ENCODE data around the gene PALM3. TPM values are rescaled to one million over a fixed set of nuclear protein-coding genes. Genes with fewer than 3 reads are reported as not detected.

Gene PALM3
- total RNA-seq, 1 experiment from 2014 or later = 0.64 TPM

DNA sequence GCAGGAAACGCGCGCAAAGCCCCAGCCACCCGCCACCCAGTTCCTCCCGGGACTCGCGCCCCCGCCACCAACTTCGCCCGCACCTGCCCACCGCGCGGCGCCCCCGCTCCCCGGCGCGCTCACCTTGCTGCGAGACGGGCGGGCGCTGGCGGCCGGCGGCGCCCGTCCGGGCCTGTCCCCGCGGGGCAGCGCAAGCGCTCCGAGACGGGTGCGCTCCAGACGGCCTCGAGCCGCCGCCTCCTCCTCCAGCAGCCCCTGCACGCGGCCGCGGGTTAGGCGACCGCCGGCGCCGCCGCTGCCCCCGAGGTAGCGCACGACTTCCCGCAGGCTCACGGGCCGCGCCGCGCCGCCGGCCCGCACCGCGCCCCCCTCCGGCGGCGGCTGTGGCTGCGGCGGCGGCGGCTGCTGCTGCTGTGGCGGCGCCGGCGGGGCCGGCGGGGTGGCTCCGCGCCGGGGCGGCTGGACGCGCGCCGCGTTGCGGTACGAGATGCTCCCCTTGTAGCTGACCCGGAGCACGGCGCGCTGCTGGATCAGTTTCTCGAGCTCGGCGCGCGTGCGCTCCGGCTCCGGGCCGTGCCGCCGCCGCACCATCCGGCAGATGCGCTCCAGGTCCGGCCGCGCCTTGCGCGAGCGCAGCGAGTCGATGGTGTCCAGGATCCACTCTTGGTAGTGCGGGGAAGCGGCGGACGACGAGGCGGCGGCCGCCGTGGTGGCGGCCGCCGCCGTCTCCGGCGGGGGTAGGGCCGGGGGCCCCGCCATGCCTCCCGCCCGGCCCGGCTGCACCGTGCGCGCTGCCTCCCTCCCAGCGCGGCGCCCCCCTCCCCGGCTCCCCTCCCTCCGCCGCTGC lies 28.0 kb upstream of the PALM3 start:
- DNase-seq (ENCODE audit: low read depth) = peak; percentile 59

- DNase-seq (ENCODE audit: low read depth) = no peak
Measured at GRCh38 chr19:14089412-14089661, 27.5 kb upstream of the PALM3 start.

DNA sequence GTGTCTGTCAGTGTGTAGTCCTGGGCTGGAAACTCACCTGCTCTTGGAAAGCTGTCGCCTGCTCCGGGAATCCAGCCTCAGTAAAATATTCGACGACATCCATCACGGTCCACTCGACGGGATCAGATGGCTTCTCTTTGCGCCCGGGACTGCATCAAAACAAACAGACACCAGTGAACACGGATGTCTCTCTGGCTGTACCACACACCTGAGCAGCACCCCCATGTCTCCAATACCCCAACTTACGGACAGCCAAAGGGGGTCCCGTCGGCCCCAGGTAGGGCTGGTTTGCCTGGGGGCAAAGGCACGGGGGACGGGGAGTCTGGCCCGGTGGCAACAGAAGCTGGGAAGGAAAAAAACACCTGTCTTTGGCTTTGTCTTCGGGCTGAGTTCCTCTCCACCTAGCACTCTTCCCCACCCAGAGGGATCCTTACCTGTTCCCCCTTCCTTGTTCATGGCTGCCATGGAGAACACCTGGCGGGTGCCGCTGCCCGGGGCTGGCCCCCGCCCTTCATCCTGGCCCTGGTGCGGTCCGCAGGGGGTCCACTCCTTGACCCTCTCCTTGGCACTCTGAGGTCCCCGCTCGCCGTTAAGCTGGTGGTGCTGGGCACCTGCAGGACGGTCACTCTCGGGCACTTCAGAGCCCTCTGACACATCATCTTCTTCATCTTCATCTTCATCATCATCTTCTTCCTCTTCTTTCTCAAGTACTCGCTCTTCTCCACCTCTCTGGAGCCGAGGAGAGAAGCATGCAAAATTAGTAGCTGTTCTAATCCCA lies 26.9 kb upstream of the PALM3 start:
- no peak for DNase-seq (ENCODE audit: low read depth)

GRCh38 chr19:14086098-14086497 lies 24.2 kb upstream of the PALM3 start:
- DNase-seq (ENCODE audit: low read depth) = no peak

- DNase-seq (ENCODE audit: low read depth) = no peak
Measured at GRCh38 chr19:14085309-14085995, 23.6 kb upstream of the PALM3 start, which contains the start of gene C19orf67. Gene C19orf67 (minus strand): TSS chr19:14085783. CDS start chr19:14085627, 156 bp downstream.

DNA sequence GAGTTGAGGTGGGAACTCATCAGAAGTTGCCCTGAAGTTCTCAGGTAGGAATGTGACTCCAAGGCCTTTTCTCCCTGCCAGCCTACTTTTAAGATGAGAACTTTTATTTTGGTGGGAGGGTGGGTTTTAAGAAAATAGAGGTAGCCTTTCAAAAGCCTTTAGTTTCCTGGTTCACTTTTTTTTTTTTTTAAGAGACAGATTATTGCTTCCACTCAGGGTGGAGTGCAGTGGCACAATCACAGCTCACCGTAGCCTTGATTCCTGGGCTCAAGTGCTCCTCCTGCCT lies 20.7 kb upstream of the PALM3 start:
- DNase-seq (ENCODE audit: low read depth) = no peak

GRCh38 chr19:14081797-14082674 lies 20.2 kb upstream of the PALM3 start:
- no peak for DNase-seq (ENCODE audit: low read depth)

GRCh38 chr19:14080887-14081796 lies 19.3 kb upstream of the PALM3 start:
- DNase-seq (ENCODE audit: low read depth) = peak; percentile 99

DNA sequence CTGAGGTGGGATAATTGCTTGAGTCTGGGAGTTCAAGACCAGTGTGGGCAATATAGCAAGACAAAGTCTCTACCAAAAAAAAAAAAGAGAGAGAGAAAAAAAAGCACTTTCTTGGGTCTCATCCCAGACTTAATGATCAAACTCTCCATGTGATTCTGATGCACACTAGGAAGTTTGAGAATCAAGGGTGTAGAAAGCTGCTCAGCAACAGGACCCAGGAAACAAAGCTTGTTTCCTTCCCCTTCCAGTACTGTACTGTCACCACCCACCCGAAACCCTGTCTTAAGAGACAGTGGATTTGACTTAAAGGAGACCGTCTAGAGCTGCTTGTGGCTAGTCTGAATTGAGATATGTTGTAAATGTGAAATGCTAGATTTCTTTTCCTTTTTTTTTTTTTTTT lies 16.5 kb upstream of the PALM3 start:
- no peak for DNase-seq (ENCODE audit: low read depth)

- peak; percentile 39 for DNase-seq (ENCODE audit: low read depth)
Measured at GRCh38 chr19:14073925-14074838, 12.3 kb upstream of the PALM3 start.

- DNase-seq (ENCODE audit: low read depth) = peak; percentile 67
Measured at GRCh38 chr19:14073261-14073924, 11.5 kb upstream of the PALM3 start.

DNA sequence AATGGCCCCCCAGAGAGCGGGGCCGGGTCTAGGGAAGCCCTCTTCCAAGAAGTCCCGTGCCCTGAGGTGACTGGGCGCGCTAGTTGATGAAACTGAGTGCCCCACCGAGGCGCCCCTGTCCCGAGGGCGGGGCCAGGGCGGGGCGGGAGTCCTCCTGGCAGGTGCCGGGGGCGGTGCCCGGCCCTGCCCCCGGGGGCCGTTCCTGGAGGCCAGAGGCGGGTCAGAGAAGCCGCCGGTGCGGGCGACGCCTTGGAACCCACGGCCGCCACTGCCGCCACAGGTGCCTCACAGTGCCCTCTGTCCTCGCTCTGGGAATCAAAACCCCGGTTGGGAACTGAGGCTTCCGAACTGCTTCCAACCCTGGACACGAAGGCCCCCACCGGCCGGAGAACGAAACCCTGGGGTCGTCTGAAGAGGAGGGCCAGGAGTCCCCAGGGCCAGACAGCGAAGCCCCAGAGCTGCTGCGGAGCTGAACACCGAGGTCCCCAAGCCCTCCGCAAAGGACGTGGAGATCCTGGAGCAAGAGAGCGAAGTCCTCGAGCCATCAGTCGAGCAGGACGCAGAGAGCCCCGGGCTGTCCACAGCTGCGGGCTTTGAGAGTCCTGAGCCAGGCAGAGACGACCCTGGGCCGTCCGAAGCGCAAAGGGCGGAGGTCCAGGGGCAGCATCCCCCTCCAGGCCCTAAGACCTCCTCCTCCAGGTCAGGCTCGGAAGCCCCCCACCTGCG lies 10.8 kb upstream of the PALM3 start, which contains the start of gene MISP3:
Gene MISP3, plus strand, starts transcription at position 252 of the 726 bp plus-strand sequence. CDS start 524 bp downstream, outside the sequence.
- peak; percentile 54 for DNase-seq (ENCODE audit: low read depth)

DNA sequence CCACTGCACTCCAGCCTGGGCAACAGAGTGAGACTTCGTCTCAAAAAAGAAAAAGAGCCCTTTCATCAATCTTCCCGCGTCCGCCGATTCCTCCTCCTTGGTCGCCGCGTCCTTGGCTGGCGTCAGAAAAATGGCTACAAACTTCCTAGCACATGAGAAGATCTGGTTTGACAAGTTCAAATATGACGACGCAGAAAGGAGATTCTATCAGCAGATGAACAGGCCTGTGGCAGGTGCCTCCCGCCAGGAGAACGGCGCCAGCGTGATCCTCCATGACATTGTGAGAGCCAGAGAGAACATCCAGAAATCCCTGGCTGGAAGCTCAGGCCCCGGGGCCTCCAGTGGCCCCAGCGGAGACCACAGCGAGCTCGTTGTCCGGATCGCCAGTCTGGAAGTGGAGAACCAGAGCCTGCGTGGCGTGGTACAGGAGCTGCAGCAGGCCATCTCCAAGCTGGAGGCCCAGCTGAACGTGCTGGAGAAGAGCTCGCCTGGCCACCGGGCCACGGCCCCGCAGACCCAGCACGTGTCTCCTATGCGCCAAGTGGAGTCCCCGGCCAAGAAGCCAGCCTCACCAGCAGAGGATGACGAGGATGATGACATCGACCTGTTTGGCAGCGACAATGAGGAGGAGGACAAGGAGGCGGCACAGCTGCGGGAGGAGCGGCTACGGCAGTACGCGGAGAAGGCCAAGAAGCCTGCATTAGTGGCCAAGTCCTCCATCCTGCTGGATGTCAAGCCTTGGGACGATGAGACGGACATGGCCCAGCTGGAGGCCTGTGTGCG lies 8.6 kb upstream of the PALM3 start:
- DNase-seq (ENCODE audit: low read depth) = no peak

GRCh38 chr19:14066134-14066533 lies 4.3 kb upstream of the PALM3 start:
- no peak for DNase-seq (ENCODE audit: low read depth)

- no peak for DNase-seq (ENCODE audit: low read depth)
Measured at GRCh38 chr19:14063105-14063504, 1.2 kb upstream of the PALM3 start.

- DNase-seq (ENCODE audit: low read depth) = no peak
Measured at GRCh38 chr19:14062558-14062855, 631 bp upstream of the PALM3 start.

GRCh38 chr19:14061081-14061749 lies 661 bp downstream of the PALM3 start:
- DNase-seq (ENCODE audit: low read depth) = no peak

Measured in M059J (cell line).